ENCODE measurements around the gene ANKRD27.

DNA sequence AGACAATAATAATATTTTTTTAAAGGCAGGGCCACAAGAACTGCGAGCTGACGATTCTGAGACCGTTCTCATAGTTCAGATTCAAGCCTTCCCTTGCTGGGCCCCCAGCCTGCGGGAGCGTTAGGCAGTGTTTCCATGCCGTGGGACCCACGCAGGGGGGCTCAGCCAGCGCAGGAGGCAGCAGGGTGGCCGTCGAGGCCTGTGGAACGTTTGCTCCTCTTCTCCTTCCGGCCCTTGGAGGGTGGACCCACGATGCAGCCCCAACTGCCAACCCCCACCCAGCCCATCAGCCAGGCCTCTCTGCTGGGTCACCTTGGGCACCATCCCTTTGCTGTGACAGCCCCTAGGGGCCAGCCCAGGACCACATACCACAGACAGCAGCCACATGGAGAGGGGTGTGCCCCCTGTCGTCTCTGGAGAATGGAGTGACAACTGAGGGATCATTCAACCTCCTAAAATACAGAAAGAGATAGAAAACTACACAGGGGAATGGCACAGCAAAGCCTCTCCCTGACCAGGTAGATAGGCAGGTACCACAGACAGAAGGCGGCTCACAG lies 47.2 kb downstream of the ANKRD27 start:
- TF ChIP-seq POLR2A (IDR thresholded peaks at IDR 0.05): no peak
- TF ChIP-seq, protein P1, sequence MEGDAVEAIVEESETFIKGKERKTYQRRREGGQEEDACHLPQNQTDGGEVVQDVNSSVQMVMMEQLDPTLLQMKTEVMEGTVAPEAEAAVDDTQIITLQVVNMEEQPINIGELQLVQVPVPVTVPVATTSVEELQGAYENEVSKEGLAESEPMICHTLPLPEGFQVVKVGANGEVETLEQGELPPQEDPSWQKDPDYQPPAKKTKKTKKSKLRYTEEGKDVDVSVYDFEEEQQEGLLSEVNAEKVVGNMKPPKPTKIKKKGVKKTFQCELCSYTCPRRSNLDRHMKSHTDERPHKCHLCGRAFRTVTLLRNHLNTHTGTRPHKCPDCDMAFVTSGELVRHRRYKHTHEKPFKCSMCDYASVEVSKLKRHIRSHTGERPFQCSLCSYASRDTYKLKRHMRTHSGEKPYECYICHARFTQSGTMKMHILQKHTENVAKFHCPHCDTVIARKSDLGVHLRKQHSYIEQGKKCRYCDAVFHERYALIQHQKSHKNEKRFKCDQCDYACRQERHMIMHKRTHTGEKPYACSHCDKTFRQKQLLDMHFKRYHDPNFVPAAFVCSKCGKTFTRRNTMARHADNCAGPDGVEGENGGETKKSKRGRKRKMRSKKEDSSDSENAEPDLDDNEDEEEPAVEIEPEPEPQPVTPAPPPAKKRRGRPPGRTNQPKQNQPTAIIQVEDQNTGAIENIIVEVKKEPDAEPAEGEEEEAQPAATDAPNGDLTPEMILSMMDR (IDR thresholded peaks at IDR 0.05): no peak
